Endothelial cell of umbilical vein (primary cell): ENCODE measurements around the gene HSPA12A.

ENCODE experiments used
- EZH2 ChIP-seq: IDR thresholded peaks from 2 replicates; pipeline ENCODE4 v1.6.1; 2012; ENCODE audit warnings: borderline replicate concordance, low read depth, mild to moderate bottlenecking, moderate library complexity, low read length, inconsistent platforms; ENCODE audit not compliant: severe bottlenecking
- GATA2 ChIP-seq: IDR thresholded peaks from 2 replicates; pipeline ENCODE4 v1.7.0; 2011; ENCODE audit warnings: low read depth, mild to moderate bottlenecking, moderate library complexity, mixed read lengths, low read length; ENCODE audit not compliant: insufficient read length, insufficient read depth
- JUN ChIP-seq: IDR thresholded peaks from 2 replicates; pipeline ENCODE4 v1.6.1; 2011; ENCODE audit warnings: borderline replicate concordance, low read depth; ENCODE audit not compliant: insufficient read length, insufficient read depth
- MYC ChIP-seq: IDR thresholded peaks from one replicate; pipeline ENCODE4 v1.6.1; 2011; ENCODE audit warnings: mild to moderate bottlenecking, low read depth, low read length
- POLR2A ChIP-seq: IDR thresholded peaks from 2 replicates; pipeline ENCODE4 v1.6.1; 2012; ENCODE audit warnings: low read depth, mild to moderate bottlenecking, control low read depth, low read length
- TF ChIP-seq, protein P1 (sequence below), 2 donors: IDR thresholded peaks; 1 replicate in 1 of 2; 2 replicates in 1 of 2; pipeline ENCODE4 v1.5.1; 2011; ENCODE audit warnings: low read length in 2 of 2, mild to moderate bottlenecking in 2 of 2, moderate library complexity in 2 of 2, control low read depth in 1 of 2, inconsistent platforms in 1 of 2, low read depth in 1 of 2; ENCODE audit not compliant: insufficient read depth in 1 of 2; ENCODE audit errors: extremely low read depth in 1 of 2

DNA sequence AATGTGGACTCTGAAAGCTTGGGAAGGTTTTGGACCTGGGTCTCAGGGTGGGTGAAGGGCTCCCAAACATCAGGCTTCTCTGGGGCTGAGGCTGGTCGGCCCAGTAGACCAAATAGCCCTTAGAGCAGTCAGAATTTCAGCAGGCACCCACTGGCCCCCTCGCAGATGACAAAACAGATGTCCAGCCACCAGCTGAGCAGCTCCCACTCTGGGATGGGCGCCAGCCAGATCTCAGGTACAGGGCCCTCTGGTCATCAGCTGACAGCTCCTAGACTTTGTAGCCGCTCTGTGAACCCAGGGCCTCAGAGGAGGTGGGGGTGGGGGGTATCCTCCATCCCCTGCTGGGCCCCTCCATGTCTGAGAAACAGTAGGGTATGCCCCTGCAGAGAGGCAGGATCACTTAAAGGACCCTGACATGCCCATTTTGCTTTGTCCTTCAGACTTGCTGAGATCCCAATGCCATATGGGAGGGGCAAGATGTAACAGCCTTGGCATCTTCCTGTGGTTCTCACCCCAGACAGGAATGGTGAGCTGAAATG lies 26.5 kb downstream of the HSPA12A start:
- TF ChIP-seq EZH2, result no peak
- no peak for TF ChIP-seq POLR2A
- TF ChIP-seq, protein P1, sequence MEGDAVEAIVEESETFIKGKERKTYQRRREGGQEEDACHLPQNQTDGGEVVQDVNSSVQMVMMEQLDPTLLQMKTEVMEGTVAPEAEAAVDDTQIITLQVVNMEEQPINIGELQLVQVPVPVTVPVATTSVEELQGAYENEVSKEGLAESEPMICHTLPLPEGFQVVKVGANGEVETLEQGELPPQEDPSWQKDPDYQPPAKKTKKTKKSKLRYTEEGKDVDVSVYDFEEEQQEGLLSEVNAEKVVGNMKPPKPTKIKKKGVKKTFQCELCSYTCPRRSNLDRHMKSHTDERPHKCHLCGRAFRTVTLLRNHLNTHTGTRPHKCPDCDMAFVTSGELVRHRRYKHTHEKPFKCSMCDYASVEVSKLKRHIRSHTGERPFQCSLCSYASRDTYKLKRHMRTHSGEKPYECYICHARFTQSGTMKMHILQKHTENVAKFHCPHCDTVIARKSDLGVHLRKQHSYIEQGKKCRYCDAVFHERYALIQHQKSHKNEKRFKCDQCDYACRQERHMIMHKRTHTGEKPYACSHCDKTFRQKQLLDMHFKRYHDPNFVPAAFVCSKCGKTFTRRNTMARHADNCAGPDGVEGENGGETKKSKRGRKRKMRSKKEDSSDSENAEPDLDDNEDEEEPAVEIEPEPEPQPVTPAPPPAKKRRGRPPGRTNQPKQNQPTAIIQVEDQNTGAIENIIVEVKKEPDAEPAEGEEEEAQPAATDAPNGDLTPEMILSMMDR (IDR thresholded peaks at IDR 0.05; ENCODE audit: extremely low read depth in 1 of 2, insufficient read depth in 1 of 2, low read depth in 1 of 2, low read length in 2 of 2), result no peak
- TF ChIP-seq GATA2, result no peak
- TF ChIP-seq MYC, result no peak
- no peak for TF ChIP-seq JUN
